ENCODE measurements around the gene TTBK1. TPM values are rescaled to one million over a fixed set of nuclear protein-coding genes. Genes with fewer than 3 reads are reported as not detected.

TTBK1 gene
- 1.4 and 1.7 TPM in 2 replicates for total RNA-seq
- long read RNA-seq = 0 reads

GRCh38 chr6:43242908-43243663, at the start of gene TTBK1:
TTBK1 (plus strand) TSS chr6:43243481; CDS start chr6:43246661, 3,180 bp downstream.
- no peak for DNase-seq (ENCODE audit: low spot score, unreplicated experiment)

DNA sequence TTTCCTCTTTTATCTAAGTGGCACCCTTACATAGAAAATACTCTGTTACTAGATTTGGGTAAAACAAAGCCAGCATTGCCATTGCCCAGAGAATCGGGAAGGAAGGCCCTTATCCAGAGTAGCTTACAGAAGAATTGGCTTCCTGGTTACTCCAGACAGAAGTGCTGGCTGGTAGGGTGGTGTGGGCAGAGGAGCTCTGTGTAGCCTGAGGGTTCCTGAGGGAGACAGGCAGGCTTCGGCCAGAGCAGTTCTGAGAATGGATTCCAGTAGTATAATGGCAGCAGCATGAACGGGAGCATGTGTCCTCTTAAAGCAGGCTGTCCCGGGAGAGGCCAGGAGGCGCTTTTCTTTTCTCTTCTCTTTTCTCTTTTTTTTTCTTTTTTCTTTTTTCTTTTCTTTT, 49.4 kb upstream of the TTBK1 start:
- no peak for TF ChIP-seq CTCF (IDR thresholded peaks at IDR 0.05; ENCODE audit: unreplicated experiment)
- H3K4me1 Mint-ChIP-seq (ENCODE audit: low read depth) = no peaks in the 10 kb centered on the region
- H3K9me3 Mint-ChIP-seq (ENCODE audit: low read depth) = no peaks in the 10 kb centered on the region
- DNase-seq (ENCODE audit: low spot score, unreplicated experiment) = no peak
- peaks cover 22% of the 10 kb centered on the region for H3K36me3 Mint-ChIP-seq (ENCODE audit: insufficient read depth)
- no peak overlapping the region for H3K27ac Mint-ChIP-seq
- no peak overlapping the region for H3K4me3 Mint-ChIP-seq (ENCODE audit: low read depth)
- H3K27me3 Mint-ChIP-seq = no peaks in the 10 kb centered on the region

More at GRCh38 chr6:43242908-43243663, at the start of gene TTBK1:
- Mint-ChIP-seq H3K36me3 (ENCODE audit: insufficient read depth) (no peaks in the 10 kb centered on the region), H3K27me3 (peaks cover 10% of the 10 kb centered on the region), H3K4me3 (ENCODE audit: low read depth) (no peak within 1 kb of the TSS), H3K27ac (no peak within 1 kb of the TSS), H3K9me3 (ENCODE audit: low read depth) (no peaks in the 10 kb centered on the region), H3K4me1 (ENCODE audit: low read depth) (peaks cover 9% of the 10 kb centered on the region)
- no peak for TF ChIP-seq CTCF (IDR thresholded peaks at IDR 0.05; ENCODE audit: unreplicated experiment)

DNA sequence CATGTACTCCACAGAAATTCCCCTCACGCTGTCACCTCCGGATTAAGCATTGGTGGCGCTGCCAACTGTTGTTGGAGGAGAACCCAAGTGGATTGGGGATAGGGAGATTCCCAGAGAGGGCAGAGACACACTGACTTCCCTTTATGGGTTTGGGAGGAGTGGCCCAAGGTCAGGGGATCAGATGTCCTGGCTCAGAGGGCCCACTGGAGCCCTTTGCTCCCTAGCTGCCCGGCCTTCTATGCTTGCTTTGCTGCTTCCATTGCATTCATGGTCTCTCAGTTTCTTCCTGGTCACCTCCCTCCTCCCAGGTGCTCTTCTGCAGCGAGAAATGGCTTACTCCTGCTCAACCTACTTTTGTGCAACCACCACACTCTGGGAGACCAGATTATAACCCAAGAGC, 46.9 kb upstream of the TTBK1 start:
- H3K4me3 Mint-ChIP-seq (ENCODE audit: low read depth) = no peak overlapping the region
- no peak for TF ChIP-seq CTCF (IDR thresholded peaks at IDR 0.05; ENCODE audit: unreplicated experiment)
- H3K36me3 Mint-ChIP-seq (ENCODE audit: insufficient read depth) = peaks cover 26% of the 10 kb centered on the region
- H3K27me3 Mint-ChIP-seq = no peaks in the 10 kb centered on the region
- DNase-seq (ENCODE audit: low spot score, unreplicated experiment) = no peak
- H3K4me1 Mint-ChIP-seq (ENCODE audit: low read depth) = no peaks in the 10 kb centered on the region
- no peaks in the 10 kb centered on the region for H3K9me3 Mint-ChIP-seq (ENCODE audit: low read depth)
- H3K27ac Mint-ChIP-seq = no peak overlapping the region

DNA sequence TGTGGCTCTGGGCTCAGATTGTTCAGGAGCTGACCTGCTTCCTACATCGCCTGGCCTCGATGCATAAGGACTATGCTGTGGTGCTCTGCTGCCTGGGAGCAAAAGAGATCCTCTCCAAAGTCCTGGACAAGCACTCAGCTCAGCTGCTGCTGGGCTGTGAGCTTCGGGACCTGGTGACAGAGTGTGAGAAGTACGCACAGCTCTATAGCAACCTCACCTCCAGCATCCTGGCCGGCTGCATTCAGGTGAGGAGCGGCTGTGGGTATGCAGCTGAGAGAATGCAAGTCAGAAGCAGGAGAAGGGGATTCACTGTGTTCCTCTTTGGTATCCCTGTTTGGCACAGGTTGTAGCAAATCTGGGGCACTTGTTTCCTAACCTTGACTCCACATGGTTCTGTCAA, 43.4 kb upstream of the TTBK1 start:
- no peak for DNase-seq (ENCODE audit: low spot score, unreplicated experiment)
- H3K36me3 Mint-ChIP-seq (ENCODE audit: insufficient read depth) = peaks cover 23% of the 10 kb centered on the region
- no peak overlapping the region for H3K4me3 Mint-ChIP-seq (ENCODE audit: low read depth)
- H3K27me3 Mint-ChIP-seq = no peaks in the 10 kb centered on the region
- H3K9me3 Mint-ChIP-seq (ENCODE audit: low read depth) = no peaks in the 10 kb centered on the region
- no peak for TF ChIP-seq CTCF (IDR thresholded peaks at IDR 0.05; ENCODE audit: unreplicated experiment)
- H3K27ac Mint-ChIP-seq = no peak overlapping the region
- no peaks in the 10 kb centered on the region for H3K4me1 Mint-ChIP-seq (ENCODE audit: low read depth)

DNA sequence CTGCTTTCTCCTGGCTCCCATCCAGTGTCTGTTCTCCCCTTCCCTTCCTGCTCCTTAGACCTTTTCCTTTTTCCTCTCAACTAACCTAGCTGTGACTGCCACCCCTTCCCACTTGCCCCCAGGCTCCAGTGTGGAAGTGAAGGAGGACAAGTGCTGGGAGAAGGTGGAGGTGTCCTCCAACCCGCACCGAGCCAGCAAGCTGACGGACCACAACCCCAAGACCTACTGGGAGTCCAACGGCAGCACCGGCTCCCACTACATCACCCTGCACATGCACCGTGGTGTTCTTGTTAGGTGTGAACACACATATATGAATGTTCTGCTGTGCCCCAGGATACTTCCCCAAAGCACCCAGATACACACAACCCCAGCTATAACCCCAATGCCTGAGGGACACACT, 42.7 kb upstream of the TTBK1 start:
- no peaks in the 10 kb centered on the region for H3K9me3 Mint-ChIP-seq (ENCODE audit: low read depth)
- H3K27me3 Mint-ChIP-seq = no peaks in the 10 kb centered on the region
- H3K4me1 Mint-ChIP-seq (ENCODE audit: low read depth) = no peaks in the 10 kb centered on the region
- H3K4me3 Mint-ChIP-seq (ENCODE audit: low read depth) = no peak overlapping the region
- DNase-seq (ENCODE audit: low spot score, unreplicated experiment) = no peak
- peaks cover 22% of the 10 kb centered on the region for H3K36me3 Mint-ChIP-seq (ENCODE audit: insufficient read depth)
- no peak overlapping the region for H3K27ac Mint-ChIP-seq
- no peak for TF ChIP-seq CTCF (IDR thresholded peaks at IDR 0.05; ENCODE audit: unreplicated experiment)

Measured in progenitor cell of endocrine pancreas (in vitro differentiated cells).